GM18526 (cell line): ENCODE measurements around the gene COMMD3.

Experiments used
- POLR2A ChIP-seq: IDR thresholded peaks from 3 replicates; pipeline ENCODE4 v1.6.1; 2011; ENCODE audit not compliant: insufficient read length; ENCODE audit errors: extremely low read depth

Gene COMMD3

GRCh38 chr10:22342421-22342820 lies 26.2 kb downstream of the COMMD3 start:
- no peak for TF ChIP-seq POLR2A

- no peak for TF ChIP-seq POLR2A
Observed at GRCh38 chr10:22343731-22344130, 27.5 kb downstream of the COMMD3 start.

- no peak for TF ChIP-seq POLR2A
Observed at GRCh38 chr10:22344249-22344648, 28.1 kb downstream of the COMMD3 start.

GRCh38 chr10:22344781-22345300 lies 28.7 kb downstream of the COMMD3 start:
- no peak for TF ChIP-seq POLR2A

GRCh38 chr10:22345301-22346095 lies 29.3 kb downstream of the COMMD3 start, which contains the start of gene SPAG6:
Gene SPAG6 (plus strand): TSS chr10:22345496. CDS start chr10:22345612, 116 bp downstream.
- no peak for TF ChIP-seq POLR2A

- TF ChIP-seq POLR2A = no peak
Observed at GRCh38 chr10:22346096-22346661, 30.0 kb downstream of the COMMD3 start.

- no peak for TF ChIP-seq POLR2A
Observed at GRCh38 chr10:22349755-22350154, 33.6 kb downstream of the COMMD3 start.

GRCh38 chr10:22351131-22351703 lies 35.0 kb downstream of the COMMD3 start:
- no peak for TF ChIP-seq POLR2A

GRCh38 chr10:22356324-22356873 lies 40.2 kb downstream of the COMMD3 start:
- no peak for TF ChIP-seq POLR2A

GRCh38 chr10:22363305-22363704 lies 47.1 kb downstream of the COMMD3 start:
- TF ChIP-seq POLR2A = no peak

GRCh38 chr10:22364407-22365140 lies 48.4 kb downstream of the COMMD3 start:
- TF ChIP-seq POLR2A = no peak

- no peak for TF ChIP-seq POLR2A
Observed at GRCh38 chr10:22365233-22365632, 49.0 kb downstream of the COMMD3 start.

GRCh38 chr10:22365644-22366434 lies 49.7 kb downstream of the COMMD3 start:
- TF ChIP-seq POLR2A = no peak

- no peak for TF ChIP-seq POLR2A
Observed at GRCh38 chr10:22366435-22366703, 50.2 kb downstream of the COMMD3 start.

GRCh38 chr10:22366771-22367170 lies 50.6 kb downstream of the COMMD3 start:
- no peak for TF ChIP-seq POLR2A
